ENCODE data around the gene TRIM26.

DNA sequence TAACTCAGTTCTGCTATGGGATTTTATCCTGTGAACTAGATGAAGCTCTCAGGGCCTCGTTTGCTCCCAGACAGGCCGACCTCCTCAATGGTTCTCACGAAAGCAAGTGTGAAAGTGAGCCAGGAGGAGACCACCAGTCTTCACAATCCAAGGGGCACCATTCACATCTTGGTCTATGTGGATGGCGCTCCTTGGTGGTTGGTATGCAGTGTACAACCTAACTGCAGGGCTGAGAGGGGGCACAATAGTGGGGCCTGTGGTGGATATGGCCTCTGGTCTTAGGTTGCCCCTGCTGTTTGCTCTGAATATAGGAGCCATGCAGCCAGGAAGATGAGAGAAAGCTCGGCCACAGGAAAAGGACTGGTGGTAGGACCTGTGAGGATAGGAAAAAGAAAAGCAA lies 24.7 kb downstream of the TRIM26 start:
- TF ChIP-seq EZH2 (IDR thresholded peaks at IDR 0.05; ENCODE audit: borderline replicate concordance): no peak
- TF ChIP-seq, protein P1, sequence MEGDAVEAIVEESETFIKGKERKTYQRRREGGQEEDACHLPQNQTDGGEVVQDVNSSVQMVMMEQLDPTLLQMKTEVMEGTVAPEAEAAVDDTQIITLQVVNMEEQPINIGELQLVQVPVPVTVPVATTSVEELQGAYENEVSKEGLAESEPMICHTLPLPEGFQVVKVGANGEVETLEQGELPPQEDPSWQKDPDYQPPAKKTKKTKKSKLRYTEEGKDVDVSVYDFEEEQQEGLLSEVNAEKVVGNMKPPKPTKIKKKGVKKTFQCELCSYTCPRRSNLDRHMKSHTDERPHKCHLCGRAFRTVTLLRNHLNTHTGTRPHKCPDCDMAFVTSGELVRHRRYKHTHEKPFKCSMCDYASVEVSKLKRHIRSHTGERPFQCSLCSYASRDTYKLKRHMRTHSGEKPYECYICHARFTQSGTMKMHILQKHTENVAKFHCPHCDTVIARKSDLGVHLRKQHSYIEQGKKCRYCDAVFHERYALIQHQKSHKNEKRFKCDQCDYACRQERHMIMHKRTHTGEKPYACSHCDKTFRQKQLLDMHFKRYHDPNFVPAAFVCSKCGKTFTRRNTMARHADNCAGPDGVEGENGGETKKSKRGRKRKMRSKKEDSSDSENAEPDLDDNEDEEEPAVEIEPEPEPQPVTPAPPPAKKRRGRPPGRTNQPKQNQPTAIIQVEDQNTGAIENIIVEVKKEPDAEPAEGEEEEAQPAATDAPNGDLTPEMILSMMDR (IDR thresholded peaks at IDR 0.05; ENCODE audit: poor library complexity): no peak
